HG03439 (cell line): Measurements from ENCODE around the gene MYO1E.

Source experiments
- ATAC-seq: cut with Tn5 transposase; IDR thresholded peaks from one replicate; pipeline ENCODE4 v1.9.1; 2021; ENCODE audit warnings: mild to moderate bottlenecking, moderate library complexity; ENCODE audit not compliant: unreplicated experiment

The MYO1E gene

GRCh38 chr15:59240036-59240435, 132.6 kb downstream of the MYO1E start:
- no peak for ATAC-seq

DNA sequence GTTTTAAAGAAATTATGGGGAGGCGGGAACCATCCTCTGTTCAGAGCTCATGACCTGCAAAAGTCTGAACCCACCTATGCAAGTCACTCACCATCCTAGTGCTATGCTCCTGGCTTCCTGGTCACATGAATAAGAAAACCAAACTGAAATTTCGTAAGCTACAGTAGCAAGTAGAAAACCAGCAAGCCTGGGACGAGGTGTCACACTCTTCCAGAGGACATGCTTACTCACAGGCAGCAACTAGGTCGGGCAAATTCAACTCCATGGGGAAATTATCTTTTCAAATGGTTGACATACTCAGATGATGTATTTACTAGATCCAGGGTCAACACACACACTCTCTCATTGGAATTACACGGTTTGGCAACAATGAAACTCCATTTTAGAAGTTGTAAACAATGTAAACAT, 134.7 kb downstream of the MYO1E start:
- peak; percentile 39 for ATAC-seq

- ATAC-seq = peak; percentile 51
Observed at GRCh38 chr15:59237119-59237855, 135.4 kb downstream of the MYO1E start.

DNA sequence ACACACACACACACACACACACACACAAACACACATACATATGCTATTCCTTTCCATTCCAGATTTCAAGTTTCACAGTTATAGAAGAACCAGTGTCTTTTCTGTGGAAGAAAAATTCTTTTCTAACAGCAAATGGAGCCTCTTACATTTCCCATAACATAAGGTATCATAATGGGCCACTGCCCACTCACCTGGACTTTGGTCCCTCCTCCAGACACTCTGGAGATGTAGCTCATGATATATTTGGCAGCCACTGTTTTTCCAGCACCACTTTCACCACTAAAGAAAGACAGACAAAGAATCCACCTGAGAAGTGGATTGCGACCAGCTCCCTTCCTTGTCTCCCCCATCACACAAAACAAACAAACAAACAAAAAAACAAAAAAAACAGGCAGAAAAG, 136.3 kb downstream of the MYO1E start:
- ATAC-seq = no peak

- ATAC-seq = no peak
Observed at GRCh38 chr15:59232476-59232875, 140.2 kb downstream of the MYO1E start.

- ATAC-seq = no peak
Observed at GRCh38 chr15:59230531-59231055, 142.1 kb downstream of the MYO1E start.

DNA sequence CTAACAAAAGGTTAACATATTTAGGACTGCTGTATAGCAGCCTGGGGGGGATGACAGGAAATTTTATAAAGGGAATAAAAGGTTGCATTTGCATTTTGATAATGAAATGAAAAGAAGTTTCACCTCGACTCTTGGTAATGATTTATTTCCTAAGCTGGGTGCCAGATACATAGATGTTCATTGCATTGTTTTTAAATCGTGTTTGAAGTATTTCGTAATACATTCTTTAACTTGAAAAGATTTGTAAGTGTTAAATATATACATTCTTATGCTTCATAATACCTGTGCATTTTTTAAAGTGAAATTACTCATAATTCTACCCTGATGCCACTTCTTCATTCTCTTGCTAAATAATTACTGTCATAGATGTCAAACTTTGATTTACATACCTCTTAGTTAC, 143.2 kb downstream of the MYO1E start:
- no peak for ATAC-seq

GRCh38 chr15:59229015-59229414, 143.7 kb downstream of the MYO1E start:
- ATAC-seq = no peak

- no peak for ATAC-seq
Observed at GRCh38 chr15:59227021-59227420, 145.7 kb downstream of the MYO1E start.

DNA sequence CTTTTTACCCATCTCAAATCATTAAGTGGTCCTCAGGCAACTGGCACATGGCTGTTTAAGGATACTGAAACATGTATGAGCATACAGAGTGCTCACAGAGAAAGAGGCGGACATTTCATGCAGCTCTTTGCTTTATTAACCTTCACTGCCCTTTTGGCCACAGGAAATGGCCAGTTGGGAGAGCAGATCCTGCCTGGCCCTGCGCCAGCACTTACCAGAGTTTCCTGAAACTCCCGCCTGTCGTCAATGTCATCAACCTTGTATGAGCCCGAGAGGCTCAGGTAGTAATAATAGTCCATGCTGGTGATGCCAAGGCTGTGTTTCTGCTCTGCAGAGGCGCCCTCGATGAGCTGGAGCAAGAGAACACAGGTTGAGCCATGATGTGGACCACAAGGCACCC, 148.2 kb downstream of the MYO1E start:
- no peak for ATAC-seq

DNA sequence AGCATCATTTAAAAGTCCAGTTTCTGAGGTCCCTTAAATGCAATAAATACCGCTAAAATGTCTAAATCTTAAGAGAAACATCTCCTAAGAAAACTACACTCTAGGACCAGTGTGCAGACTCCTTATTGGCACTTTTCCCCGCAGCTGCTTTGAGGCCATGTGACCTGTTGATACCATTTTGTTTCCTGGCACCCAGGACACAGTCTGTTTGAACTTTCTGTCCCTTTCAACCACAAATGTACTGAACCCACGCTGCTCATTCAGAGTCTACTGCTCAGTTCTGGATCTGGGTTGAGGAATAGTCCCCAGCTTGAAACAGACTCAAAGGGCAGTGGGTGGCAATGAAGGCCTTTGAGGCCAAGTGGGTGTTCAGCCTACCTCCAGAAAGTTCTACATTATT, 148.9 kb downstream of the MYO1E start:
- ATAC-seq = no peak

GRCh38 chr15:59222906-59223550, 149.6 kb downstream of the MYO1E start:
- ATAC-seq = no peak

DNA sequence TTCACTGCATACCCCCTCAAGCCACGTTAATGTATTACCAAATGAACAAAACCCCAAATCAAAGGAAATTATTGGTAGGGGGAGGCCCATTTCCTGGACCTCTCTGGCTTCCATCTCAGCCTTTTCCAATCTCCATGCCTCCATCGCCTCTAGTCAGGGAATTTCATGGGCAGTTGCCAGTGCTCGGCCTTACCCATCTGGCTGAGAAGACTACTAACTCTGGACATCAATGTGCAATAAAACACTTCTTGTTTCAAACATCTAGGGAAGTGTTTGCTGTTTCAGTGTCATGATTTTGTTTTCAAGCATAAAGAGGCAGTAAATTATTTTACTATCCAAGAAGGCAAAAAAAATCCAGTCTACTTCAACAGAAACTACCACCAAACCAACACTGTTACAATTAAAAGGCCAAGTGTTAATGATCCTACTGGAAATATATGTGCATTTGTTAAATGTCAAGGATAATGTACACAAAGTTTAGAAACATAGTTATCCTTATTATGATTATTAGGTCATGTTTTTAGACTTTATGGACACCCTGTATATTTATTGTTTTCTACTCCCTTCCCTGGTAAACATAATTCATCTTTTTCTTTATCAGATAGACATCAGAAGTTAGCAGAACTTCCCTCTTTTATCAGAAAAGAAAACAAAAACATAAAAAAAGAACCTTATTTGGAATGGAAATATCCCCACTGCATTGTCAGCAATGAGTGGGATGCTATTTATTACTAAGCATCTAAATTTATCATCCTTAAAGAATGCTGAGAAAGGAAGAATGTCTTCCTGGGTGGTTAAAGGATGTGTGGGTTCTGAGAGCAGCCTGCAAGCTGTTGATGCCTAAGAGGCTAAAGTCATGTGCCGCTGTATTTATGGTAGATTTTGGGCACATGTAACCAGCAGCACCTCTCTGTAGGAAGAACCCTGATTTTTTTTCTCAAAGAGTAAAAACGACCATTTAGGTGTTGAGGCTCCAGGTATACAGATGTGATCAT, 150.9 kb downstream of the MYO1E start:
- no peak for ATAC-seq

GRCh38 chr15:59218710-59219109, 154.0 kb downstream of the MYO1E start:
- no peak for ATAC-seq

GRCh38 chr15:59217876-59218498, 154.7 kb downstream of the MYO1E start:
- ATAC-seq = no peak

DNA sequence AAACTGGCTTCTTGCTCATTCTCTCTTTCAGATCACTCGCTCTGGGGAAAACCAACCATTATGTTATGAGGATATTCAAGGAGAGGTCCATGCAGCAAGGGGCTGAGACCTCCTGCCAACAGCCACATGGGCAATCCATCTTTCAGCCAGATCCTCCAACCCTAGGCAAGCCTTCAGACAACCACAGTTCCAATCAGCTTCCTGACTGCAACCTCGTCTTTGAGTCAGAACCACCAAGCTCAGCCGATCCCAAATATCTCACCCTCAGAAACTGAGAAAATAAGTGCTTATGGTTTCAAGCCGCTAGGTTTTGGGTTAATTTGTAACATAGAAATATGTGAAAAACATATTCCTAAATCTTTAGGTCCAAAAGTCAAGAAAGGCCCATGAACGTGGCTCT, 155.8 kb downstream of the MYO1E start:
- ATAC-seq = no peak

- no peak for ATAC-seq
Observed at GRCh38 chr15:59210186-59210585, 162.5 kb downstream of the MYO1E start.

DNA sequence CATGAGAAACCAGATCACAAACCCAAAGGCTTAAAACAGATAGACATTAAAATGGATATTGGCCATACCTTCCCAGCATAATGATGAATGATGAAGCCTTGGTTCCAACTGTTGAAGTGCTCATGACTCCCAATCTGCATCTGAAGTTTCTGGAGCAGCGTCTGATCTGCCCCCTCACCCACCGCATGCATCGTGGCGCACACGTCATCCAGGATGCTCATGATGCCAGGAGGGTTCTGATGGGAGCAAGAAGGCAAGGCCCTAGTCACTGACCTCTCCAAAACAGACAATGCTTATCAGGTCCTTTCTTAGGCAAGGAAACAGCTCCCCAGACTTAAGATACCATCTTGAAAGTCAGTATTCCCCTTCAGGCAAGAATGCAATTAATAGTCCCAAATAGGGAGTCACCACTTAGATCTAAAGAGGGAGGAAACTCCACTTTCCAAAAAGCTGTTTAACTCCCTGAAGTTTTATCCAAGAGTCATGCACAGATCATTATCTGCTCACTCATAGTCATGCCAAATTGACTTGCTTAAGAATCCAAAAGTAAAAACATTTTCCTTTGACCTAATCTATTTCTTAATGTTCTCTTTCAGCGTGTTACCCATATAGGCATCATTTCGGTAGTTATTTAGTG, 163.9 kb downstream of the MYO1E start:
- no peak for ATAC-seq

DNA sequence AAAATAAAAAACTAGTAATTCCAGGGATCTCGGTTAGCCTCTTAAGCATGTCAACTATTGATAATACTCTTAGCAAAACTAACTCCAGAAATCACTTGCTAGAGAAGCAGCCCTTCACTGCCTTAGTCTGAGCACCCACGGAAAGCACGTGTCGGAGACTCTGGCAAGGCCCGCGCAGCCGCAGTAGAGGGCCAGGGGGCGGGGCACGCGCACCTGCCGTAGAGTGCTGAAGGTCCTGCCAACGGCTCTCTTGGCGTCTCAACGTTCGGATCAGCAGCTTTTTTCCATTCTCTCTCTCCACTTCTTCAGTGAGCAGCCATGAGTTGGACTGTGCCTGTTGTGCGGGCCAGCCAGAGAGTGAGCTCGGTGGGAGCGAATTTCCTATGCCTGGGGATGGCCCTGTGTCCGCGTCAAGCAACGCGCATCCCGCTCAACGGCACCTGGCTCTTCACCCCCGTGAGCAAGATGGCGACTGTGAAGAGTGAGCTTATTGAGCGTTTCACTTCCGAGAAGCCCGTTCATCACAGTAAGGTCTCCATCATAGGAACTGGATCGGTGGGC, 166.0 kb downstream of the MYO1E start, which contains the start of gene LDHAL6B:
Gene LDHAL6B (plus strand): TSS at position 221 of the 561 bp plus-strand sequence. CDS start 98 bp downstream, at position 319.
- ATAC-seq = no peak
